NCI-H524 (cell line): ENCODE data around the gene LRPPRC.
A peak's percentile ranks its signal among the peaks of the same experiment; 100 is the strongest.
"Not testable (repeated sequence)": the region's sequence is repeated elsewhere in the genome, so short reads cannot be mapped to it uniquely, and the experiment has no call there.

Source experiments
- DNase-seq, 2 experiments: peaks; one replicate each; lab custom pipeline; 2025; lab: John Stamatoyannopoulos, UW

LRPPRC gene

DNA sequence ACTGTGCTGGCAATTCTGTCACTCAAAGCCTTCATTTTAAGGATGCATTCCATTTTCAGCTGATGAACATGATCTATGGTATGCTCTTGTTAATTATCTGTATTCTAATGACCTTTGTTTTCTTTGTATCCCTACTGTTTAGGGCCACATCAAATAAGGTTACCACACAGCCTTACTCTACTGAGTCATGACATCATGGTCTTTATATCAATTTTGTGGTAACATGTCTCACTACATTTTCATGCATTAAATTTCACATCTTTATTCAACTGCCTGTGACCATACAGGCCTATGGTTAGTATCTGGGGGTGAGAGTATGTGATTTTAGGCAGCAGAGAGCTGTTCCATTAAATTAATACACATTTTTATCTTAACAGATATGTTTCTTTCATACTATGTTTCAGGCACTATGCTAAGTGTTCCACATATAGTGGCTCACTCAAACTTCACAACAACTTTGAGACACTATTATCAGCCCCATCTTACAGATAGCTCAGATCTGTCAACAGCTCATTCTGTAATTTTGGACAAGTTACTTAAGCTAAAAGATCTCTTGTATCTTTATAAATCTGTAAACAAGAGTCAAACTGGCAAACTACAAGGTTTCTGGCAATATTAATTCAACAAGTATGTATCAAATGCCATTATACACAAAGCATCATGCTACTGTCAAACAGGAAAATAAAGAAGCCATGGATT lies 18.0 kb downstream of the LRPPRC start:
- DNase-seq = no peak

GRCh38 chr2:43960921-43961320 lies 34.9 kb downstream of the LRPPRC start:
- no peak for DNase-seq

- no peak for DNase-seq
Observed at GRCh38 chr2:43958397-43959275, 37.2 kb downstream of the LRPPRC start.

DNA sequence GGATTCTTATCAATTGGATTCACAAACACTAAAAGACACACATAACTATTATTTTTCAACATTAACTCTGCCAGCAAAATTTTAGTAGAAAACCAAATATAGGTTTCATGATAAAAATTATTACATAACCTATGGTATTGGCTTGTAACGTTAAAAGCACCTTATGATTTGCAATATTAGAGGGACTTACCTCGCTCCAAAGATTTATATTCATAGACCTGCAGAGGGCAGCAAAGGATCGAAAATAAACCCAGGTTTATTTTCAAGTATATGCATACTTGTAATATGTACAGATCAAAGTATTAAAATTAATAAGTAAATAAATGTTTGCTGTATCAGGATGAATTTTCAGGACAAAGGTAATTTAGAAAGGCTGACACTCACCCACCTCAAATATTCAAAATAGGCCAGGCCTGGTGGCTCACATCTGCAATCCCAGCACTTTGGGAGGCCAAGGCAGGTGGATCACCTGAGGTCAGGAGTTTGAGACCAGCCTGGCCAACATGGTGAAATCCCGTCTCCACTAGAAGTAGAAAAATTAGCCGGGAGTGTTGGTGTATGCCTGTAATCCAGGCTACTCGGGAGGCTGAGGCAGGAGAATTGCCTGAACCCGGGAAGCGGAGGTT lies 45.3 kb downstream of the LRPPRC start:
- peak; percentile 42 to 57 for DNase-seq

GRCh38 chr2:43948370-43948769 lies 47.4 kb downstream of the LRPPRC start:
- DNase-seq = no peak

- no peak for DNase-seq
Observed at GRCh38 chr2:43946685-43947084, 49.1 kb downstream of the LRPPRC start.

DNA sequence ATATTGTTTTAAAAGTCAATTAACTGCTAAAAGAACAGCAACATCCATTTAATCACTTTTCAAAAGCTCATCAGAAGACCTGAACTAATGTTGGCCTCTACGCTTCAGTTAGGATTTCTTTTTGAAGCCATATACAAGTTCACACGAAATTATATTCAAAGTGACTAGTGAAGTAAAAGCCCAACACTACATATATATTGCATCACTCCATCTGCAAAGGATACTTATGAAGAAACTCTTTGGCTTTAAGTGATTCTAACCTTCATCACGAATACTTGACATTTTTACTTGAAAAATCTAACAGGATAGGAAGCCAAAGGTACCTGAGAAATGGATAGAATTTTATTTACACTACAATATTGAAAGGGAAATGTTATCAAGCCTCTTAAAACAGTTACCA lies 50.4 kb downstream of the LRPPRC start:
- DNase-seq = no peak

DNA sequence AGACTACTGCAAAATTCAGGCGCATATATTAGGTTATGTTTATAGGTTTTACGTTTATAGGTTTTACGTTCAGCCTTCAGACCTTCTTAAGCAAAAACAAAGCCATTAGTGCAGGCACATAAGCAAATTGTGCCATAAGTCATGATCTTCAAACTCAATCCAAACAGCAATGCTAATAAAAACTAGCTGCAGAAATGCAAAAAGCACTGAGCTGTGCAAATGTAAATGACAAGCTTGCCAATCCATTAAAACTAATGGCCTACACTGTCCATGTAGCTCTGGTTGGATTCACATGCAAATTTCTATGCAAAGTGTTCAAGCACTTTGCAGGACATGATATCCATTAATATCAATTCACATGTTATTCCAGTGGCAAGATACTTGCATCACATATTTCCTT lies 50.9 kb downstream of the LRPPRC start:
- no peak for DNase-seq

- peak; percentile 62 to 93 for DNase-seq
Observed at GRCh38 chr2:43943809-43944452, 51.9 kb downstream of the LRPPRC start.

DNA sequence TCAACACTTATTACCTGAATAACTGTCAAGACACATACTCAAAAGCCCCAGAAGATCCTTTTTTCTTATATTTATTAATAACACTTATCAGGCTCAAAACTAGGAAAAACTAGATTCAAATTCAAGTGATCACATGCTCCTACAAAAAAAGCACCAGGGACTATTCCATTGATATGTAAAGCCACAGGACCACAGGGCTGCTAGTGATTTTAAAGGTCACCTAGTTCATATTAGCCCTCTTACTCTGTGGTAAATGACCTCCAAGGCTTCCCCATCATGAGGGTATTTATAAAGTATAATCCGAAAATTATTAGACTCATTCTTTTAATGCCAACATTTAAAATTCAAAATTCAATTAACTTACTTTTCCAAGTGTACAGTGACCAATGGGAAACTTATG lies 52.5 kb downstream of the LRPPRC start:
- no peak for DNase-seq

DNA sequence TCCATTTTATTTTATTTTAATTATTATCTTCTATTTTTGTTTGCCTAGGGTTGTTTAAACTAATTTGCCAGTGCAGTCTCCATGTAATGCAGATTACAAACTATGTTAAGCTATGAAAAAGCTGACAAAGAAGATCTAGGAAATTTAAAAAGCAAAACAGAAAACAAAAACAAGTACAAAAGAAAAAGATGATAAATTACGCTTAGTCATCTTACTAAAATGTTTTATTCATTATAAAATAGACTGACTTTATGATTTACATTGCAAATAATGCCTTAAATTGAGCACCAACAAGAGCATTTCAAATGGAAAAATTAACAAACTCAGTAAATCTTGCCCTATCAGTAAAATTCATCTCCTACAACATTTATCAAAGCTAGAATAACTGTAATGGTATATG lies 52.9 kb downstream of the LRPPRC start:
- no peak for DNase-seq

DNA sequence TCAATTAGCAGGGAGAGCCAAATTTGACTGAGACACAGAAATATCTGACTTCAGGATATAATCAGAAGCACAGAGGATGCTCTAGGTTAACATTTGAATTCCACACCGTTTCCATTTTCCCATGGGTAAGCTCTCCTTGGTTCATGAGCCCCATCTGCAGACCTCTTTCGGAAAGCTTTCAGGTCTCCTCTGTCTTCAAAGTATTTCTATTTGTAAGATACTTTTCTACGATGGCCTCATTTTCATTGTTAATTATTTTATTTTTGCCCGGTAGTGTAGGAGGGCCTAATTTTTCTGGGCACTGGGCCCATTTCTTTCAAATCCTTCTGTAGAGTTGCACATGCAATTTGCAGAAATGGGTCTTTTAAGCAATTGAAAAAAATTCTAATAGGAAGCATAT lies 53.8 kb downstream of the LRPPRC start:
- peak in 1 of 2 experiments; percentile 16 for DNase-seq

DNA sequence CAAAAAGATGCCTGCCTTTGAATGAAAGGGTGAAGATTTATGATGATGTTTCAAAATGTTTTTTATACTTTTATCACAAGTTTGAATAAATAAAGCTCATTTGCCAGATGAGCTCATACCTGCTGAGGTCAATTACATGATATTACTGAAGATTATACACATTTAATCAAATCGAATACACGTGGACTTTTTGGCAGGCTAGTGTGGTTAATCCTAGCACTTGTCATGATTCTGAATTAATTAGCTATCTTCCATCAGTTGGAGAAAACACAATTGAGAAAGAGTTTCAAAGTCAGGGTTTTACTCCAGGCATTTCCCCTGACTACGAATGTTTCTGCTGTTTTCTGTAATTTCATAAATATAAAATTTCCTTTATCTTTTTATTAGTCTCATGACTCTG lies 54.4 kb downstream of the LRPPRC start:
- DNase-seq = peak in 1 of 2 experiments; percentile 48

DNA sequence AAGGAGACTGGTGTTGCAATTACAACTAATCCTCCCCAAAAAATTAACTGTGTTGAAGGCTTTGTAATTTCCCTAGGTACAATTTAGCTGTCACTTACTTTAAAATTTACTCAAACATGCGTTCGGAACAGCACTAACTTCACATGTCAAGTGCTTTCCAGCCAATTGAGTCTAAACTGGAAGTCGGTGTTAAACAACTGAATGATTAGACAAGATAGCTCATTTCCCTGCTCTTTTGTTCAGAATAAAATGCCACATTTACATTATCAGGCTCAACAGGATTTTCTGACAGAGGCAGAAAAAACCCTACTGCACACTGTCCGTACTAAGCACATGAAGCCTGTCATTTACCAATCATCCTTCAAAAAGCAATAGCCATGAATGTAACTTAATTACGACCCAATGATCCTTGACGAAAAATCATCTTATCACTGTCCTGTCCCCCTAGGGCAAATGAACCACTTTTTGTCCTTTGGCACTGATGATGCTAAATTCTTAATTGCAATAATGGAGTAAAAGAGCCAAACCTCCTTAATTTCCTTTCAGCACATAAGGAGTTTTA lies 56.0 kb downstream of the LRPPRC start:
- no peak for DNase-seq

- no peak for DNase-seq
Observed at GRCh38 chr2:43937269-43937820, 58.4 kb downstream of the LRPPRC start.

- no peak for DNase-seq
Observed at GRCh38 chr2:43934567-43934966, 61.2 kb downstream of the LRPPRC start.

GRCh38 chr2:43931293-43931692 lies 64.5 kb downstream of the LRPPRC start:
- no peak for DNase-seq

- no peak for DNase-seq
Observed at GRCh38 chr2:43927442-43927841, 68.3 kb downstream of the LRPPRC start.

- no peak for DNase-seq
Observed at GRCh38 chr2:43925431-43925830, 70.4 kb downstream of the LRPPRC start.

DNA sequence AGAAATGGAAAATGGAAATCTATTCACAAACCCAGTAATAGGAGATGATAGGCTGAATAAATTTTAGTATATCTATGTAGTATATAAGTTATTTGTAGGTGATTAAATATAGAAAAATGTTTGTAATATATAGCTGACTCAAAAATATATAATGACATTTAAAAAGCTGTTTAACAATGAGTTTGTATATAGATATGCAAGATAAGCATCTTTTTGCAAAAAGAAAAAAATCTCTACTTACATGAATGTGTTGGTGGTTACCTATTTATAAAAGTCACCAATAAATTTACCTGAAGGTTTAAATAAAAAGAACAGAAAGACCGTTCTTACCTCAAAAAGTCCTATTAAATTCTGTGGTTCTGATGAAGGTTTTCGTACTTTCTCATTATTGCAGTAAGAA lies 71.3 kb downstream of the LRPPRC start:
- DNase-seq = no peak

GRCh38 chr2:43911136-43911790 lies 84.5 kb downstream of the LRPPRC start:
- DNase-seq = not testable (repeated sequence)
